HG03521 (cell line): Measurements from ENCODE around the gene ABHD4.
"Not testable (repeated sequence)": the region's sequence is repeated elsewhere in the genome, so short reads cannot be mapped to it uniquely, and the experiment has no call there.

Experiments used
- ATAC-seq: cut with Tn5 transposase; IDR thresholded peaks from one replicate; pipeline ENCODE4 v1.9.1; 2021; ENCODE audit warnings: mild to moderate bottlenecking, moderate library complexity; ENCODE audit not compliant: unreplicated experiment

Gene ABHD4

GRCh38 chr14:22588526-22589095 lies 9.5 kb upstream of the ABHD4 start:
- ATAC-seq = no peak

GRCh38 chr14:22589096-22589839 lies 8.8 kb upstream of the ABHD4 start, which contains the start of gene DAD1:
DAD1 (minus strand) TSS chr14:22589224; CDS start chr14:22589157, 67 bp downstream.
- ATAC-seq = peak; percentile 91

- no peak for ATAC-seq
Measured at GRCh38 chr14:22593189-22593588, 4.9 kb upstream of the ABHD4 start.

- ATAC-seq = no peak
Measured at GRCh38 chr14:22593601-22594000, 4.5 kb upstream of the ABHD4 start.

GRCh38 chr14:22594156-22594716 lies 3.9 kb upstream of the ABHD4 start:
- ATAC-seq = no peak

GRCh38 chr14:22596354-22596879 lies 1.7 kb upstream of the ABHD4 start:
- no peak for ATAC-seq

GRCh38 chr14:22597265-22597664 lies 835 bp upstream of the ABHD4 start:
- no peak for ATAC-seq

- no peak for ATAC-seq
Measured at GRCh38 chr14:22597771-22598098, 365 bp upstream of the ABHD4 start.

- ATAC-seq = no peak
Measured at GRCh38 chr14:22598896-22599244, 770 bp downstream of the ABHD4 start.

- no peak for ATAC-seq
Measured at GRCh38 chr14:22599349-22599748, 1.2 kb downstream of the ABHD4 start.

- ATAC-seq = no peak
Measured at GRCh38 chr14:22600027-22600426, 1.9 kb downstream of the ABHD4 start.

GRCh38 chr14:22601456-22601855 lies 3.4 kb downstream of the ABHD4 start:
- no peak for ATAC-seq

- no peak for ATAC-seq
Measured at GRCh38 chr14:22601996-22602395, 3.9 kb downstream of the ABHD4 start.

- ATAC-seq = no peak
Measured at GRCh38 chr14:22602862-22603261, 4.8 kb downstream of the ABHD4 start.

- ATAC-seq = no peak
Measured at GRCh38 chr14:22606380-22606779, 8.3 kb downstream of the ABHD4 start.

- no peak for ATAC-seq
Measured at GRCh38 chr14:22607291-22607690, 9.2 kb downstream of the ABHD4 start.

GRCh38 chr14:22610931-22611330 lies 12.8 kb downstream of the ABHD4 start:
- ATAC-seq = no peak

GRCh38 chr14:22613106-22613695 lies 15.1 kb downstream of the ABHD4 start:
- ATAC-seq = no peak

GRCh38 chr14:22613736-22614239 lies 15.7 kb downstream of the ABHD4 start:
- ATAC-seq = no peak

- ATAC-seq = no peak
Measured at GRCh38 chr14:22614240-22614799, 16.2 kb downstream of the ABHD4 start.

GRCh38 chr14:22615765-22616164 lies 17.7 kb downstream of the ABHD4 start:
- ATAC-seq = not testable (repeated sequence)
